Measurements from ENCODE around the gene CBFA2T3.

Gene CBFA2T3

DNA sequence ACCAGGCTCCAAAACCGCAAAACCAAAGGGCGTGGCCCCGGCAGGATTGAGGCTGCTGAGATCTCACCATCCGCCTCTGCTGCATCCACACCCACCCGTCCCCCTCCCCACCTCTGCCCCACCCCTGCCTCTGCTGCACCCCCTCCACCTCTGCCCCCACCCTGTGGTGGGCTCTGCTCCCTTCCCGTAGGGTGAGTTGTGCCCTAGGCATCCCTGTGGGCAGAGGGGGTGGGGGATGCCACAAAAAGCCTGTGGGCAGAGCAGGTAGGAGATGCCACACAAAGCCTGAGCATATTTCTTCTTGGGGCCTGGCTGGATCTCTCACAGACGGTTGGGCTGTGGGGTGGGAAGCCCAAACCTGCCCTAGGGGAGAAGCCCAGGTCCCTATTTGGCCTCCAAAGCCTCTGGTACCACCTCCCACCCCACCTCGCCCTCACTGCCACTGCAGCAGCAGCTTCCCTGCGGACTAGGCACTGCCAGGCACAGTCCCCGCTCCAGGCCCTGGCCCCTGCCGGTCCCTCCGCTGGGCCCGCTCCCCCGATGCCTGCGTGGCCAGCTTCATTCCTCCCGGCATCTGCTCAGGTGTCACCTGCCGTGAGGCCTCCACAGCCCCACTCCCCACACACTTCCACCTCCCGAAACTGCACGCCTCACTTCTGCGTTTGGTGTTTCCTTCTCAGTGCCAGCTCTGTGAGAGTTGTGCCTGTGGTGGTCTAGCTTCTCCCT lies 99.3 kb downstream of the CBFA2T3 start:
- no peak for DNase-seq (ENCODE audit: low read depth)
- TF ChIP-seq, protein P1, sequence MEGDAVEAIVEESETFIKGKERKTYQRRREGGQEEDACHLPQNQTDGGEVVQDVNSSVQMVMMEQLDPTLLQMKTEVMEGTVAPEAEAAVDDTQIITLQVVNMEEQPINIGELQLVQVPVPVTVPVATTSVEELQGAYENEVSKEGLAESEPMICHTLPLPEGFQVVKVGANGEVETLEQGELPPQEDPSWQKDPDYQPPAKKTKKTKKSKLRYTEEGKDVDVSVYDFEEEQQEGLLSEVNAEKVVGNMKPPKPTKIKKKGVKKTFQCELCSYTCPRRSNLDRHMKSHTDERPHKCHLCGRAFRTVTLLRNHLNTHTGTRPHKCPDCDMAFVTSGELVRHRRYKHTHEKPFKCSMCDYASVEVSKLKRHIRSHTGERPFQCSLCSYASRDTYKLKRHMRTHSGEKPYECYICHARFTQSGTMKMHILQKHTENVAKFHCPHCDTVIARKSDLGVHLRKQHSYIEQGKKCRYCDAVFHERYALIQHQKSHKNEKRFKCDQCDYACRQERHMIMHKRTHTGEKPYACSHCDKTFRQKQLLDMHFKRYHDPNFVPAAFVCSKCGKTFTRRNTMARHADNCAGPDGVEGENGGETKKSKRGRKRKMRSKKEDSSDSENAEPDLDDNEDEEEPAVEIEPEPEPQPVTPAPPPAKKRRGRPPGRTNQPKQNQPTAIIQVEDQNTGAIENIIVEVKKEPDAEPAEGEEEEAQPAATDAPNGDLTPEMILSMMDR (conservative IDR thresholded peaks at IDR 0.05; ENCODE audit: low read depth, low read length) = no peak
- H3K4me3 ChIP-seq (ENCODE audit: low read length) = no peak overlapping the region

DNA sequence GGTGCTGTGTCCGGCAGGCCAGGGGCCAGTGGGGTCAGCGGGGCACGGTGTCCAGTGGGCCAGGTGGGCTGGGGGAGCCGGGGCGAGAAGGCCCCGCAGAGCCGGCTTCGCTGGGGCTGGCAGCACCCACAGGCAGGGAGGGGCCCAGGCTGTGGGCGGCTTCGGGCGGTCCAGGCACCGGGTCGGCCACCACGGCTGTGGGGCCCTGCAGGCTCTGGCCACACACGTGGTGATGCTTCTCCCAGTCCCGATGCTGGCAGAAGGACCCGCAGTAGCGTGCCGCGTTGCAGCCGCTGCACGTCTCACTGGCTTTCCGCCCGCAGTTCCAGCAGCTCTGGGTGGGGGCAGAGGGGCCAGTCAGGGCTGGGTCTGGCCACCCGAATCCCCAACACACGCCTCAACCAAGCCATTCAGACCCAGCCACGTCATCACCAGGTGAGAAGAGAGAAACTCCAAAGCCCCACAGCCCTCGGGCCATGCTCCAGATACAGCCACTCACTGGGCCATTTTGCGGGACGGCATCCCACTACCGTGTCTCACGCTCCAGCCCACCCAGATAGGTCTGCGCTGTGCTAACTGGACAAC lies 100.0 kb downstream of the CBFA2T3 start:
- no peak overlapping the region for H3K4me3 ChIP-seq (ENCODE audit: low read length)
- TF ChIP-seq, protein P1 (conservative IDR thresholded peaks at IDR 0.05; ENCODE audit: low read depth, low read length) = no peak
- DNase-seq (ENCODE audit: low read depth) = no peak

DNA sequence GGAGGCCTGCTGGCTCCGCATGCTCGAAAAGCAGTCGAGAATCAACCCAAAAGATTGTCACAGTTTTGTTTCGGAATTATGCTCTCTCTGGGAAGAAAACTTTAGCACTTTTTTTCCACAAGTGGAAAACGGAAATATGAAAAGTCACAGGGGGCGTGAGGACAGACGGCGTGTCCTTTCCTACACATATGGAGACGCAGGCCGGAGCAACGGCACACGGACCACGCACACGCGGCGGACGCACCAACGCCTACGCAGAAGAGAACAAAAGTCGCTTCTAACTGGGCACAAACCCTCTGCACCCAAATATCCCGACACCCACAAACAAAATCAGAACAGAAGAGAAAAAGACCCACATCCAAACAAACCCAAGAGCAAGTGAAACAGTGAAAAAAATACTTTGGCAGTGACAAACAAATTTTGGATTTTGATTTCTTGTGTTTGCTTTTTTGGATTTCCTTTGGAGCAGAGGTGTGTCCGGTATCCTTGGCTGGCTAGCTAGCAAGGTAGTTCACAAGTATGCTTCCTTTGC lies 101.2 kb downstream of the CBFA2T3 start:
- no peak overlapping the region for H3K4me3 ChIP-seq (ENCODE audit: low read length)
- DNase-seq (ENCODE audit: low read depth) = no peak
- TF ChIP-seq, protein P1 (conservative IDR thresholded peaks at IDR 0.05; ENCODE audit: low read depth, low read length) = no peak

DNA sequence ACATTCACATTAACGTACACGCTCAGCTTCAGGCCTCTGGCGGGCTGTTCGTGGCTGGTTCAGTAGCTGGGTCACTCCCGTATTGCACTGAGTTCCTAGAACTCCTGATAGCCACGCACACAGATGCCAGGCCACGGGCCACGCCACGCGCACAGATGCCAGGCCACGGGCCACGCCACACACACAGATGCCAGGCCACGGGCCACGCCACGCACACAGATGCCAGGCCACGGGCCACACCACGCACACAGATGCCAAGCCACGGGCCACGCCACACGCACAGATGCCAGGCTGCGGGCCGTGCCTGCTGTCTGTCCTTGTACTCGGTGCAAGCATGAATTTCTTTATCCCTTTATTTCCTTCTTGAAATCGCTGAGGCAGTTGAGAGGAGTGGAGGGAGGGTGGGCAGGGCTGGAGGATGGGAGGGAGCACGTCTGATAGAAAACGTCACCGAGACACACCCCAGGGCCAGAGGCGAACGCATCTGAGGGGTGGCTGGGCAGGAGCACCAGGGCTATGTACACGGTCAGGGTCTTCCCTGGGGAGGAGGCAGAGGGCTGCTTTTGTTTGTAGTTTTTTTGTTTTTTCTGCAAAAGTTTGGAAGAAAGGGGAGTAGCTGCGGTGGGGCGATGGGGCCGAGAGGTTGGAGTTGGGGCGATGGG lies 101.9 kb downstream of the CBFA2T3 start:
- DNase-seq (ENCODE audit: low read depth) = no peak
- TF ChIP-seq, protein P1 (conservative IDR thresholded peaks at IDR 0.05; ENCODE audit: low read depth, low read length) = no peak
- no peak overlapping the region for H3K4me3 ChIP-seq (ENCODE audit: low read length)

DNA sequence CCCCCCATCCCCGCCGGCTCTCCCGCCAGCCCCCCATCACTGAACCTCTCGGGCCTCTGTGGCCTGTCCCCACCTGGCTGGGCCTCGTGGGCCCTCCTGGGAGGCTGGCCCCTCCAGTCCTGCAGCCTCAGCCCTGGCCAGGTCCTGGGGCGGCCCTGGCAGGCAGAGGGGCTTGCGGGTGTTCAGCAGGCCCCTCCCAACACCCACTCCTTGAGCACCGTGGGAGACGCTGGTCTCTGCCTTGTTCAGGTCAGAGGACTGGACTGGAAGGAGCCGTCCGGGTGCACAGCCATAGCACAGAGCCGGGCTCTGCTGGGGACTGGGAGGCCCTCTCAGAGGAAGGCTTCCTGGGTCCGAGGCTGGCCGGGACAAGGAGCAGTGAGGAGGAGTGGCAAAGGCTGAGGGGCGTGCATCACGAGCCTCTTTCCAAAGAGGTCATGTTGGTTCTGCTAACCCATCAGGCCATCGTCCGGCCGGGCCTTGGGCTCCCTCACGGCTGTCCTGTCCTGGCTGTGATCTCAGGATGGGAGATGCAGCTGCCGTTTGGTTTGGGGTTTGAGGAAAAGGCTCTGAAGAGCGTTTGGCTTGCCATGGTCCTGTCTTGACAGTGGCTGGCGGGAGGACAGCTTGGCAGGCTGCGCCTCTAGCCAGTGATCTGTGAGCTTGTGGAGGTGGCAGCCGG lies 104.2 kb downstream of the CBFA2T3 start:
- DNase-seq (ENCODE audit: low read depth) = no peak
- TF ChIP-seq, protein P1 (conservative IDR thresholded peaks at IDR 0.05; ENCODE audit: low read depth, low read length) = no peak
- H3K4me3 ChIP-seq (ENCODE audit: low read length) = no peak overlapping the region

DNA sequence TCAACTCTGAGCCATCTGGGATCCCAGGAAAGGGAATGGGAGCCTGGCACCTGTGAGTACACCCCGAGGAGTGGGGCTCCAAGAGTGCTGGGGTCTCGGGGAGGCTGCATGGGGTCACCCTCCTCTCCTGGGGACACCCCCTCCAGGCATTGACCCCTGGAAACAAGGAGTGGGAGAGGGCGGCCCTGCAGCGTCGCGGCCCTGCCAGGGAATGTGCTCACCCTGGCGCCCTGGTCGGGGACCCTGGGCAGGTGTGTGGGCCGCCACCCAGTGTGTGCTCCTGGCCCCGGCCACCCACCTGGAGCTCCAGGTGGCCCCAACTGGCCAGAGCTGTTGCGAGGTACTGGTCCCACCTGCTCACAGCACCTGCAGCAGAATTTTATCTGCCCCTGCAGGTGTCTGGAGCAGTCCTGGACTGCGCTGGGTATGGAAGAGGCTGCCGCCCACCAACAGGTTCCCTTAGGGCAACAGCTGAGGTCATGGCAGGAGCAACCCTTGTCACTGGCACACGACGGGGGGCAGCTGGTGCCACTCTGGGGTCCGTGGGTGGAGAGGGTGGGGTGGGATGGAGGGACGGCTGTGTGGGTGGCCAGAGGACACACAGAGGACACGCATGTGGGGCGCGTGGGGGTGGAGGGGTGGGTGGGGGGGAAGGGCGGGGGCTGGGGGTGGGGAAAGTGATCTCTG lies 105.1 kb downstream of the CBFA2T3 start:
- DNase-seq (ENCODE audit: low read depth) = no peak
- H3K4me3 ChIP-seq (ENCODE audit: low read length) = no peak overlapping the region
- TF ChIP-seq, protein P1 (conservative IDR thresholded peaks at IDR 0.05; ENCODE audit: low read depth, low read length) = no peak

All from retinal pigment epithelial cell (primary cell).